ENCODE measurements around the gene MAOB.
A peak's percentile ranks its signal among the peaks of the same experiment; 100 is the strongest.

DNA sequence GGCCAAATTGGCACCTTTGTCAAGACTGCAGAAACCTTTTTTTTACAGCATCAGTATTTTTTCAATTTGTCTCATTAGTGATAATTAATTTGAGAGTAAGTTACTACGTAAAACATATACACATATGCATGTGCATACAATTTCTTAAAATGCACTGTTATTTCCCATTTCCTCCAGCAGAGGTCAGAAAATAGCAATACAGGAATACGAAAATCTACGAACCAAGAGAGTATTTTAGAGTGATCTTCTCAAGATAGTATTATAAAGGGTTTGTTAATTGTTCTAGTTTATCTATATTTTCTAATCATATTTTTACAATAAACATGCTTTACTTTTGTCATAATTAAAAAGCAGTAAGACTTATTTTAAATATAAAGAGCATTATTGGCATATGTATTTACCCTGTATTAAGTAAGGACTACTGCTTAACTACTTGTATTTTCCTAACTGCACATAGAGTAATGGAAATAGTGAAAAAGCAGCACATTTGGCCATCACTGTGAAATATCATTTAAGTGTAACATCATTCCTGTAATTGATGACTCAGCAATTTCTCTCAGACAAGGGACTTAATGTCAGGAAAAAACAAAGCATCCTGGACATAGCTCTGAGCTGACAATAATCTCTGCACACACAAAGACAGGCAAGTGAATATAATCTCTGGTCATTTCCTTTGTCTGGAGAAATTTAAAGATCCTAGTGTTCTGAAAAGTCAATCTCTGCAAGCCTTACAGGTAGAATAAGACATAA is 45.6 kb downstream of the MAOB start:
- TF ChIP-seq, protein P1, sequence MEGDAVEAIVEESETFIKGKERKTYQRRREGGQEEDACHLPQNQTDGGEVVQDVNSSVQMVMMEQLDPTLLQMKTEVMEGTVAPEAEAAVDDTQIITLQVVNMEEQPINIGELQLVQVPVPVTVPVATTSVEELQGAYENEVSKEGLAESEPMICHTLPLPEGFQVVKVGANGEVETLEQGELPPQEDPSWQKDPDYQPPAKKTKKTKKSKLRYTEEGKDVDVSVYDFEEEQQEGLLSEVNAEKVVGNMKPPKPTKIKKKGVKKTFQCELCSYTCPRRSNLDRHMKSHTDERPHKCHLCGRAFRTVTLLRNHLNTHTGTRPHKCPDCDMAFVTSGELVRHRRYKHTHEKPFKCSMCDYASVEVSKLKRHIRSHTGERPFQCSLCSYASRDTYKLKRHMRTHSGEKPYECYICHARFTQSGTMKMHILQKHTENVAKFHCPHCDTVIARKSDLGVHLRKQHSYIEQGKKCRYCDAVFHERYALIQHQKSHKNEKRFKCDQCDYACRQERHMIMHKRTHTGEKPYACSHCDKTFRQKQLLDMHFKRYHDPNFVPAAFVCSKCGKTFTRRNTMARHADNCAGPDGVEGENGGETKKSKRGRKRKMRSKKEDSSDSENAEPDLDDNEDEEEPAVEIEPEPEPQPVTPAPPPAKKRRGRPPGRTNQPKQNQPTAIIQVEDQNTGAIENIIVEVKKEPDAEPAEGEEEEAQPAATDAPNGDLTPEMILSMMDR (IDR thresholded peaks at IDR 0.05 in 2 of 3, conservative IDR thresholded peaks at IDR 0.05 in 1 of 3; ENCODE audit: control insufficient read depth in 2 of 3, extremely low read depth in 1 of 3, insufficient read depth in 1 of 3, low read depth in 3 of 3, low read length in 3 of 3) = peak; percentile 36 to 51 (median 50); a peak in 4 of 6 replicates
- TF ChIP-seq EZH2 (IDR thresholded peaks at IDR 0.05; ENCODE audit: borderline replicate concordance, control insufficient read depth, low read depth, low read length) (no peak), TARDBP (IDR thresholded peaks at IDR 0.05; ENCODE audit: borderline replicate concordance) (no peak), POLR2AphosphoS2 (IDR thresholded peaks at IDR 0.05; ENCODE audit: low read depth, low read length) (no peak), ESRRA (IDR thresholded peaks at IDR 0.05; ENCODE audit: low read length) (no peak), POLR2A (IDR thresholded peaks at IDR 0.05; ENCODE audit: low read depth, low read length) (no peak), MYC (IDR thresholded peaks at IDR 0.05; ENCODE audit: insufficient read depth, insufficient read length, insufficient replicate concordance, low read length, severe bottlenecking) (no peak), PAX5 (IDR thresholded peaks at IDR 0.05; ENCODE audit: borderline replicate concordance, low read depth, low read length) (no peak)
- TF ChIP-seq, protein P2, sequence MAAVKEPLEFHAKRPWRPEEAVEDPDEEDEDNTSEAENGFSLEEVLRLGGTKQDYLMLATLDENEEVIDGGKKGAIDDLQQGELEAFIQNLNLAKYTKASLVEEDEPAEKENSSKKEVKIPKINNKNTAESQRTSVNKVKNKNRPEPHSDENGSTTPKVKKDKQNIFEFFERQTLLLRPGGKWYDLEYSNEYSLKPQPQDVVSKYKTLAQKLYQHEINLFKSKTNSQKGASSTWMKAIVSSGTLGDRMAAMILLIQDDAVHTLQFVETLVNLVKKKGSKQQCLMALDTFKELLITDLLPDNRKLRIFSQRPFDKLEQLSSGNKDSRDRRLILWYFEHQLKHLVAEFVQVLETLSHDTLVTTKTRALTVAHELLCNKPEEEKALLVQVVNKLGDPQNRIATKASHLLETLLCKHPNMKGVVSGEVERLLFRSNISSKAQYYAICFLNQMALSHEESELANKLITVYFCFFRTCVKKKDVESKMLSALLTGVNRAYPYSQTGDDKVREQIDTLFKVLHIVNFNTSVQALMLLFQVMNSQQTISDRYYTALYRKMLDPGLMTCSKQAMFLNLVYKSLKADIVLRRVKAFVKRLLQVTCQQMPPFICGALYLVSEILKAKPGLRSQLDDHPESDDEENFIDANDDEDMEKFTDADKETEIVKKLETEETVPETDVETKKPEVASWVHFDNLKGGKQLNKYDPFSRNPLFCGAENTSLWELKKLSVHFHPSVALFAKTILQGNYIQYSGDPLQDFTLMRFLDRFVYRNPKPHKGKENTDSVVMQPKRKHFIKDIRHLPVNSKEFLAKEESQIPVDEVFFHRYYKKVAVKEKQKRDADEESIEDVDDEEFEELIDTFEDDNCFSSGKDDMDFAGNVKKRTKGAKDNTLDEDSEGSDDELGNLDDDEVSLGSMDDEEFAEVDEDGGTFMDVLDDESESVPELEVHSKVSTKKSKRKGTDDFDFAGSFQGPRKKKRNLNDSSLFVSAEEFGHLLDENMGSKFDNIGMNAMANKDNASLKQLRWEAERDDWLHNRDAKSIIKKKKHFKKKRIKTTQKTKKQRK (IDR thresholded peaks at IDR 0.05; ENCODE audit: low read depth, low read length) = no peak
